Testis (tissue), 2 donors: ENCODE results near the gene MTM1.

Experiments
- POLR2A ChIP-seq: fragments of 450-650 bp; IDR thresholded peaks from one replicate; pipeline ENCODE4 v1.6.1; 2017; ENCODE audit warnings: antibody characterized with exemption, mild to moderate bottlenecking, moderate library complexity
- TF ChIP-seq, protein P1 (sequence below), 3 experiments: fragments of 450-650 bp in 2 of 3; fragments of 200-600 bp in 1 of 3; sonication (generic) in 1 of 3; IDR thresholded peaks; one replicate each; pipeline ENCODE4 v1.5.1; 2016 to 2019; ENCODE audit warnings: antibody characterized with exemption in 3 of 3, mild to moderate bottlenecking in 2 of 3, moderate library complexity in 1 of 3

DNA sequence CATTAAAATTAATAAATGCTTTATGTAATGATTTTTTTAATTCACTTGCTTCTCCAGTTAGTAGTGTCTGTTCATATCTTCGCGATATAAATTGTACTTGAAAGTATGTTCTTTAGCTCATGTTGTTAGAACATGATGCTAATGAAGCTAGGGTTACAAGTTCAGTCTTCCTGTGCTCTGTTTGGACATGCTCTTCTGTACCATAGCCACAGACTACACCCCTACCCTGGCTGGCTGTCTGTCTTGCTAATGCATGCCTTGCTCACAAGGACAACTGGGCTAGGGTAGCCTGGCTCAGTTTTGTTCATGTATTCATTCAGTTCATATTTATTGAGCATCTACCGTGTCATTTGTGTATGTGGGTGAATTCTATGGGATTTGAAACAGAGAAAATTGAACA is 74.0 kb downstream of the MTM1 start:
- TF ChIP-seq POLR2A: no peak
- TF ChIP-seq, protein P1, sequence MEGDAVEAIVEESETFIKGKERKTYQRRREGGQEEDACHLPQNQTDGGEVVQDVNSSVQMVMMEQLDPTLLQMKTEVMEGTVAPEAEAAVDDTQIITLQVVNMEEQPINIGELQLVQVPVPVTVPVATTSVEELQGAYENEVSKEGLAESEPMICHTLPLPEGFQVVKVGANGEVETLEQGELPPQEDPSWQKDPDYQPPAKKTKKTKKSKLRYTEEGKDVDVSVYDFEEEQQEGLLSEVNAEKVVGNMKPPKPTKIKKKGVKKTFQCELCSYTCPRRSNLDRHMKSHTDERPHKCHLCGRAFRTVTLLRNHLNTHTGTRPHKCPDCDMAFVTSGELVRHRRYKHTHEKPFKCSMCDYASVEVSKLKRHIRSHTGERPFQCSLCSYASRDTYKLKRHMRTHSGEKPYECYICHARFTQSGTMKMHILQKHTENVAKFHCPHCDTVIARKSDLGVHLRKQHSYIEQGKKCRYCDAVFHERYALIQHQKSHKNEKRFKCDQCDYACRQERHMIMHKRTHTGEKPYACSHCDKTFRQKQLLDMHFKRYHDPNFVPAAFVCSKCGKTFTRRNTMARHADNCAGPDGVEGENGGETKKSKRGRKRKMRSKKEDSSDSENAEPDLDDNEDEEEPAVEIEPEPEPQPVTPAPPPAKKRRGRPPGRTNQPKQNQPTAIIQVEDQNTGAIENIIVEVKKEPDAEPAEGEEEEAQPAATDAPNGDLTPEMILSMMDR (IDR thresholded peaks at IDR 0.05): no peak
